H1 (cell line): Measurements from ENCODE around the gene NCEH1. TPM values are rescaled to one million over a fixed set of nuclear protein-coding genes. Genes with fewer than 3 reads are reported as not detected.
A peak's percentile ranks its signal among the peaks of the same experiment; 100 is the strongest.
"Not testable (repeated sequence)": the region's sequence is repeated elsewhere in the genome, so short reads cannot be mapped to it uniquely, and the experiment has no call there.

ENCODE experiments used
- CTCF ChIA-PET: fragments of 300-600 bp; sonication (Branson Sonifier 250); formaldehyde crosslinking; loops from one replicate; lab custom pipeline; 2021; ENCODE audit not compliant: partially characterized antibody; lab: Charles Lee
- POLR2A ChIA-PET: fragments of 300-600 bp; sonication (Branson Sonifier 250); formaldehyde crosslinking; loops from one replicate; lab custom pipeline; 2021; ENCODE audit warnings: inconsistent platforms; ENCODE audit not compliant: partially characterized antibody; lab: Charles Lee
- DNase-seq, 2 experiments: peaks; one replicate each; pipeline versions ENCODE4 v3.0.0 to v3.0.0-alpha.2; 2010 to 2022; ENCODE audit warnings: low spot score in 2 of 2, low read depth in 1 of 2, mixed read lengths in 1 of 2
- FAIRE-seq: peaks from 2 replicates; lab custom pipeline; 2011; peaks lifted over from hg19 to GRCh38; lab: Jason Lieb, UNC
- H2AFZ ChIP-seq: 2 replicates; pipeline ENCODE4 v1.8.1; 2012; ENCODE audit warnings: low read length, inconsistent platforms
- H2AK5ac ChIP-seq: 2 replicates; pipeline ENCODE4 v1.6.1; 2013; ENCODE audit warnings: low read depth, low read length
- H2BK120ac ChIP-seq: replicated peaks from 2 replicates; pipeline ENCODE3; 2013; ENCODE audit warnings: low read depth, low read length, inconsistent platforms
- H2BK12ac ChIP-seq: 2 replicates; pipeline ENCODE4 v1.6.1; 2013; ENCODE audit warnings: low read depth, low read length
- H2BK15ac ChIP-seq: 2 replicates; pipeline ENCODE4 v1.6.1; 2013; ENCODE audit warnings: low read length
- H2BK20ac ChIP-seq: 2 replicates; pipeline ENCODE4 v1.6.1; 2013; ENCODE audit warnings: low read length
- H2BK5ac ChIP-seq: 2 replicates; pipeline ENCODE4 v1.6.1; 2013; ENCODE audit warnings: low read depth, low read length
- H3K14ac ChIP-seq: 2 replicates; pipeline ENCODE4 v1.6.1; 2013; ENCODE audit warnings: inconsistent platforms; ENCODE audit not compliant: insufficient read length
- H3K18ac ChIP-seq: 2 replicates; pipeline ENCODE4 v1.6.1; 2013; ENCODE audit warnings: low read length; ENCODE audit errors: extremely low read depth
- H3K23ac ChIP-seq: 2 replicates; pipeline ENCODE4 v1.6.1; 2013; ENCODE audit warnings: inconsistent platforms; ENCODE audit not compliant: insufficient read length
- H3K23me2 ChIP-seq: 2 replicates; pipeline ENCODE4 v1.6.1; 2013; ENCODE audit warnings: low read depth, low read length
- H3K27ac ChIP-seq: 2 replicates; pipeline ENCODE4 v1.6.1; 2011; ENCODE audit warnings: low read depth, low read length, inconsistent platforms
- H3K27me3 ChIP-seq, 4 experiments: replicated peaks in 1 of 4; 1 replicate in 1 of 4; 2 replicates in 3 of 4; pipeline versions ENCODE4 v1.6.1 to v1.8.1; 2011 to 2013; ENCODE audit warnings: low read length in 3 of 4, mild to moderate bottlenecking in 3 of 4, inconsistent platforms in 2 of 4, mixed read lengths in 2 of 4, moderate library complexity in 1 of 4; ENCODE audit not compliant: control insufficient read depth in 3 of 4, insufficient read depth in 3 of 4; ENCODE audit errors: extremely low read depth in 1 of 4
- H3K36me3 ChIP-seq, 4 experiments: 2 replicates each; pipeline versions ENCODE4 v1.6.1 to v1.8.1; 2011 to 2013; ENCODE audit warnings: mild to moderate bottlenecking in 4 of 4, low read length in 3 of 4, moderate library complexity in 2 of 4, control low read depth in 1 of 4, inconsistent platforms in 1 of 4; ENCODE audit not compliant: insufficient read depth in 4 of 4, control insufficient read depth in 2 of 4
- H3K4ac ChIP-seq: replicated peaks from 2 replicates; pipeline ENCODE3; 2013; ENCODE audit warnings: low read length, low read depth, mixed read lengths, inconsistent platforms; ENCODE audit not compliant: insufficient read length
- H3K4me1 ChIP-seq, 4 experiments: replicated peaks in 1 of 4; 1 replicate in 1 of 4; 2 replicates in 3 of 4; pipeline versions ENCODE4 v1.6.1 to v1.8.1; 2011 to 2013; ENCODE audit warnings: low read length in 3 of 4, inconsistent platforms in 2 of 4, mixed read lengths in 1 of 4; ENCODE audit not compliant: insufficient read depth in 4 of 4, control insufficient read depth in 3 of 4
- H3K4me2 ChIP-seq, 2 experiments: 2 replicates each; pipeline versions ENCODE4 v1.6.1 to v1.8.1; 2011 to 2013; ENCODE audit warnings: low read depth in 2 of 2, low read length in 2 of 2, control low read depth in 1 of 2, inconsistent platforms in 1 of 2, mild to moderate bottlenecking in 1 of 2; ENCODE audit not compliant: insufficient read depth in 1 of 2
- H3K4me3 ChIP-seq, 4 experiments: fragments of 200-600, 300-600 bp in 1 of 4; sonication (generic), shearing (Covaris generic), sonication (Bioruptor Twin) in 1 of 4; 2 replicates each; pipeline versions ENCODE4 v1.5.1 to v1.8.1; 2011 to 2016; ENCODE audit warnings: low read length in 4 of 4, low read depth in 3 of 4, control low read depth in 2 of 4, inconsistent platforms in 2 of 4, mild to moderate bottlenecking in 2 of 4, mixed read lengths in 1 of 4, moderate library complexity in 1 of 4; ENCODE audit not compliant: insufficient read depth in 2 of 4; ENCODE audit errors: extremely low read depth in 1 of 4
- H3K56ac ChIP-seq: replicated peaks from 2 replicates; pipeline ENCODE3; 2013; ENCODE audit warnings: low read depth, mild to moderate bottlenecking, mixed read lengths, low read length, inconsistent platforms; ENCODE audit not compliant: insufficient read length
- H3K79me1 ChIP-seq: 2 replicates; pipeline ENCODE4 v1.6.1; 2013; ENCODE audit warnings: low read depth, low read length, control low read depth
- H3K79me2 ChIP-seq, 2 experiments: 2 replicates each; pipeline versions ENCODE4 v1.6.1 to v1.8.1; 2012 to 2013; ENCODE audit warnings: low read length in 2 of 2, mild to moderate bottlenecking in 2 of 2, inconsistent platforms in 1 of 2; ENCODE audit not compliant: insufficient read depth in 2 of 2, control insufficient read depth in 1 of 2
- H3K9ac ChIP-seq, 4 experiments: replicated peaks in 1 of 4; 1 replicate in 1 of 4; 2 replicates in 3 of 4; pipeline versions ENCODE4 v1.6.1 to v1.8.1; 2011 to 2013; ENCODE audit warnings: low read depth in 3 of 4, low read length in 3 of 4, control low read depth in 2 of 4, mild to moderate bottlenecking in 2 of 4, moderate library complexity in 2 of 4, inconsistent platforms in 1 of 4; ENCODE audit errors: extremely low read depth in 1 of 4
- H3K9me3 ChIP-seq, 2 experiments: 2 replicates each; pipeline versions ENCODE4 v1.6.1 to v1.8.1; 2012 to 2013; ENCODE audit warnings: mild to moderate bottlenecking in 2 of 2, moderate library complexity in 2 of 2, control low read depth in 1 of 2, inconsistent platforms in 1 of 2, low read depth in 1 of 2, low read length in 1 of 2, mixed read lengths in 1 of 2; ENCODE audit not compliant: insufficient read depth in 2 of 2
- H4K20me1 ChIP-seq, 2 experiments: replicated peaks in 1 of 2; 2 replicates each; pipeline versions ENCODE3 to v1.8.1; 2011 to 2013; ENCODE audit warnings: inconsistent platforms in 2 of 2, low read length in 2 of 2, mild to moderate bottlenecking in 1 of 2; ENCODE audit not compliant: insufficient read depth in 2 of 2, control insufficient read depth in 1 of 2
- H4K5ac ChIP-seq: 2 replicates; pipeline ENCODE4 v1.6.1; 2013; ENCODE audit warnings: low read length, low read depth, mixed read lengths, inconsistent platforms; ENCODE audit not compliant: insufficient read length
- H4K8ac ChIP-seq: 2 replicates; pipeline ENCODE4 v1.8.0; 2013; ENCODE audit warnings: mild to moderate bottlenecking, moderate library complexity, low read length, inconsistent platforms; ENCODE audit not compliant: insufficient read depth; ENCODE audit errors: extremely low read depth
- H4K91ac ChIP-seq: replicated peaks from 2 replicates; pipeline ENCODE3; 2013; ENCODE audit warnings: low read length, mixed read lengths, inconsistent platforms; ENCODE audit not compliant: insufficient read length
- ATF3 ChIP-seq: IDR thresholded peaks from 2 replicates; pipeline ENCODE4 v1.6.1; 2011; ENCODE audit warnings: low read depth, mild to moderate bottlenecking, low read length; ENCODE audit not compliant: insufficient read depth
- BACH1 ChIP-seq: IDR thresholded peaks from 2 replicates; pipeline ENCODE4 v1.6.1; 2012; ENCODE audit warnings: low read length, improper control_type of control experiment
- BRCA1 ChIP-seq: IDR thresholded peaks from 2 replicates; pipeline ENCODE4 v1.6.1; 2012; ENCODE audit warnings: low read depth, low read length, improper control_type of control experiment
- CTBP2 ChIP-seq: IDR thresholded peaks from 2 replicates; pipeline ENCODE4 v1.7.0; 2011; ENCODE audit warnings: borderline replicate concordance, mild to moderate bottlenecking, moderate library complexity, mixed read lengths, low read length; ENCODE audit not compliant: insufficient read depth, insufficient read length
- SAP30 ChIP-seq: fragments of 300-600 bp; sonication (generic); IDR thresholded peaks from 2 replicates; pipeline ENCODE4 v1.7.1; 2012; ENCODE audit warnings: low read length, moderate library complexity, mild to moderate bottlenecking, inconsistent platforms; ENCODE audit not compliant: insufficient read depth, insufficient replicate concordance
- TAF7 ChIP-seq: optimal IDR thresholded peaks from 2 replicates; pipeline ENCODE3; 2011; ENCODE audit warnings: low read depth, mild to moderate bottlenecking, inconsistent platforms, low read length, moderate library complexity, borderline replicate concordance
- TCF12 ChIP-seq: IDR thresholded peaks from 2 replicates; pipeline ENCODE4 v1.6.1; 2011; ENCODE audit warnings: low read depth, mild to moderate bottlenecking, low read length
- whole genome bisulfite sequencing, 2 experiments: shearing (Covaris generic) in 1 of 2; methylation state at CpG; one replicate each; pipeline versions ENCODE4 v1.1.6 to v1.1.7; 2013 to 2015; ENCODE audit warnings: low lambda C conversion rate in 2 of 2, mixed read lengths in 2 of 2, inconsistent platforms in 1 of 2, low coverage in 1 of 2, missing lambda C conversion rate in 1 of 2; ENCODE audit not compliant: insufficient replicate concordance in 2 of 2, insufficient coverage in 1 of 2, insufficient read length in 1 of 2; ENCODE audit errors: extremely low coverage in 1 of 2, missing lambda C conversion rate in 1 of 2; 5-methylcytosine and 5-hydroxymethylcytosine counted together
- polyA plus RNA-seq, 7 experiments: library from polyadenylated mRNA; depleted of rRNA in 3 of 7; stranded (reverse) in 5 of 7; unstranded in 2 of 7; fragments of >200 nt in 5 of 7; fragments of 200-250 nt in 2 of 7; gene quantifications; 1 replicate in 5 of 7; 2 replicates in 1 of 7; 4 replicates in 1 of 7; pipeline versions ENCODE4 v1.2.1 to v1.2.3, GENCODE V29; 2011 to 2013; ENCODE audit warnings: missing spikeins in 2 of 7, mixed read lengths in 2 of 7
- total RNA-seq: library from RNA; stranded (reverse); fragmentation: NEBNext Ultra II Directional; extraction: Animal tissue kit (Norgen Biotek cat#: 25700); gene quantifications from 2 replicates; pipeline ENCODE4 v1.2.1, GENCODE V29; 2021

The NCEH1 gene
- total and polyA plus RNA-seq, 2 of the 8 experiments (the other 6 are each of a cell fraction or from before 2014, with no cell fraction given): 2.2 to 6.4 TPM

GRCh38 chr3:172710664-172711453, at the start of gene NCEH1 (continued):
- TF ChIP-seq ATF3: no peak
- no peak for TF ChIP-seq BRCA1
- TF ChIP-seq TCF12: no peak
- TF ChIP-seq SAP30: peak; percentile 22
- TF ChIP-seq BACH1: no peak
- TF ChIP-seq CTBP2: peak; percentile 56
- TF ChIP-seq TAF7: peak; percentile 78

GRCh38 chr3:172760416-172760815, 49.5 kb upstream of the NCEH1 start:
- H2BK15ac ChIP-seq, H3K9ac ChIP-seq, H3K18ac ChIP-seq, H3K56ac ChIP-seq, H2BK120ac ChIP-seq, FAIRE-seq, H3K9me3 ChIP-seq, H3K27me3 ChIP-seq, H2BK5ac ChIP-seq, H3K14ac ChIP-seq, H2BK12ac ChIP-seq, H4K8ac ChIP-seq, H2AFZ ChIP-seq, CTCF ChIA-PET, H3K23me2 ChIP-seq, H3K23ac ChIP-seq, H3K4me1 ChIP-seq, H4K20me1 ChIP-seq, H2AK5ac ChIP-seq, H4K5ac ChIP-seq, H3K79me1 ChIP-seq, H3K4me3 ChIP-seq, H3K4ac ChIP-seq, H3K27ac ChIP-seq, H2BK20ac ChIP-seq, H3K4me2 ChIP-seq, H4K91ac ChIP-seq, DNase-seq: not testable (repeated sequence)
- POLR2A ChIA-PET: interaction anchor here (1.8 kb wide), 1 partner anchor 10 kb away, joined by 6 read pairs; the partner anchor contains the start of gene ECT2
- Histone ChIP-seq H3K79me2 (peaks cover 0 to 11% of the 10 kb centered on the region in 2 experiments; a peak in 2 of 4 replicates), H3K36me3 (peaks cover 13 to 92% (median 53%) of the 10 kb centered on the region in 4 experiments)
- 79% methylated on average over 4 of the region's 6 CpGs; no CpG with 5 or more reads in 1 of the 2 experiments for WGBS, 2 experiments
